H9 (cell line): ENCODE results near the gene BRF1. TPM values are rescaled to one million over a fixed set of nuclear protein-coding genes. Genes with fewer than 3 reads are reported as not detected.

ENCODE experiments used
- DNase-seq: peaks from one replicate; pipeline ENCODE4 v3.0.0-alpha.2; 2017
- H2AFZ ChIP-seq: one replicate; pipeline ENCODE4 v1.6.1; 2013; ENCODE audit warnings: mild to moderate bottlenecking, low read length, control low read depth, moderate library complexity
- H2AK5ac ChIP-seq: 2 replicates; pipeline ENCODE4 v1.6.1; 2013; ENCODE audit warnings: low read length, control low read depth, mixed read lengths; ENCODE audit not compliant: insufficient read length
- H2BK120ac ChIP-seq: one replicate; pipeline ENCODE4 v1.6.1; 2013; ENCODE audit warnings: low read depth, mild to moderate bottlenecking, low read length, control low read depth, inconsistent platforms; ENCODE audit not compliant: poor library complexity, severe bottlenecking
- H2BK12ac ChIP-seq: 2 replicates; pipeline ENCODE4 v1.6.1; 2013; ENCODE audit warnings: low read length, control low read depth, mixed read lengths, low read depth; ENCODE audit not compliant: insufficient read length
- H2BK15ac ChIP-seq: 2 replicates; pipeline ENCODE4 v1.6.1; 2013; ENCODE audit warnings: low read depth, low read length, control low read depth
- H2BK20ac ChIP-seq: one replicate; pipeline ENCODE4 v1.6.1; 2013; ENCODE audit warnings: low read depth, mild to moderate bottlenecking, low read length, control low read depth, inconsistent platforms; ENCODE audit not compliant: poor library complexity, severe bottlenecking
- H2BK5ac ChIP-seq: 2 replicates; pipeline ENCODE4 v1.6.1; 2013; ENCODE audit warnings: low read length, control low read depth, mixed read lengths; ENCODE audit not compliant: insufficient read length
- H3K14ac ChIP-seq: 2 replicates; pipeline ENCODE4 v1.6.1; 2013; ENCODE audit warnings: low read length, control low read depth; ENCODE audit not compliant: insufficient read depth
- H3K18ac ChIP-seq: 2 replicates; pipeline ENCODE4 v1.6.1; 2013; ENCODE audit warnings: low read depth, mild to moderate bottlenecking, mixed read lengths, low read length, control low read depth; ENCODE audit not compliant: insufficient read length
- H3K23ac ChIP-seq: 2 replicates; pipeline ENCODE4 v1.6.1; 2013; ENCODE audit warnings: low read length, control low read depth, mixed read lengths, low read depth; ENCODE audit not compliant: insufficient read length
- H3K23me2 ChIP-seq: 2 replicates; pipeline ENCODE4 v1.6.1; 2013; ENCODE audit warnings: low read depth, mild to moderate bottlenecking, mixed read lengths, low read length, control low read depth; ENCODE audit not compliant: insufficient read length, poor library complexity, severe bottlenecking
- H3K27ac ChIP-seq: 2 replicates; pipeline ENCODE4 v1.5.1; 2013; ENCODE audit warnings: low read length, control low read depth, mixed read lengths, low read depth; ENCODE audit not compliant: insufficient read length
- H3K27me3 ChIP-seq: 2 replicates; pipeline ENCODE4 v1.6.1; 2013; ENCODE audit warnings: low read length, control low read depth, inconsistent platforms; ENCODE audit not compliant: insufficient read depth
- H3K4ac ChIP-seq: 2 replicates; pipeline ENCODE4 v1.6.1; 2013; ENCODE audit warnings: low read depth, mild to moderate bottlenecking, control low read depth, inconsistent platforms, low read length, moderate library complexity
- H3K4me1 ChIP-seq: 2 replicates; pipeline ENCODE4 v1.6.1; 2013; ENCODE audit warnings: low read length, control low read depth, inconsistent platforms; ENCODE audit not compliant: insufficient read depth
- H3K4me2 ChIP-seq: 2 replicates; pipeline ENCODE4 v1.6.1; 2013; ENCODE audit warnings: low read length, control low read depth, mixed read lengths; ENCODE audit not compliant: insufficient read length, insufficient read depth
- H3K56ac ChIP-seq: 2 replicates; pipeline ENCODE4 v1.6.1; 2013; ENCODE audit warnings: low read depth, mild to moderate bottlenecking, mixed read lengths, low read length, control low read depth; ENCODE audit not compliant: insufficient read length
- H3K79me1 ChIP-seq: 2 replicates; pipeline ENCODE4 v1.6.1; 2013; ENCODE audit warnings: low read depth, mild to moderate bottlenecking, moderate library complexity, low read length, control low read depth, inconsistent platforms; ENCODE audit not compliant: insufficient read depth, poor library complexity, severe bottlenecking
- H3K79me2 ChIP-seq: 2 replicates; pipeline ENCODE4 v1.6.1; 2013; ENCODE audit warnings: low read length, control low read depth, inconsistent platforms; ENCODE audit not compliant: insufficient read depth
- H3K9ac ChIP-seq: 2 replicates; pipeline ENCODE4 v1.6.1; 2013; ENCODE audit warnings: low read length, control low read depth, mixed read lengths; ENCODE audit not compliant: insufficient read length; ENCODE audit errors: extremely low read depth
- H3K9me3 ChIP-seq: one replicate; pipeline ENCODE4 v1.6.1; 2013; ENCODE audit warnings: low read depth, low read length, inconsistent platforms; ENCODE audit not compliant: control insufficient read depth
- H3T11ph ChIP-seq: one replicate; pipeline ENCODE4 v1.6.1; 2013; ENCODE audit warnings: mild to moderate bottlenecking, low read length, control low read depth, inconsistent platforms
- H4K20me1 ChIP-seq: one replicate; pipeline ENCODE4 v1.6.1; 2013; ENCODE audit not compliant: control insufficient read depth, insufficient read length, insufficient read depth
- H4K5ac ChIP-seq: 2 replicates; pipeline ENCODE4 v1.6.1; 2013; ENCODE audit warnings: low read depth, mild to moderate bottlenecking, mixed read lengths, low read length, control low read depth; ENCODE audit not compliant: insufficient read length
- H4K8ac ChIP-seq: replicated peaks from 2 replicates; pipeline ENCODE4 v1.6.1; 2013; ENCODE audit warnings: low read length, control low read depth, mixed read lengths, low read depth; ENCODE audit not compliant: insufficient read length
- H4K91ac ChIP-seq: 2 replicates; pipeline ENCODE4 v1.6.1; 2013; ENCODE audit warnings: low read depth, mild to moderate bottlenecking, moderate library complexity, mixed read lengths, low read length, control low read depth; ENCODE audit not compliant: insufficient read length
- H3K27ac Mint-ChIP-seq, 3 experiments: 2 replicates in 2 of 3; 3 replicates in 1 of 3; pipeline ENCODE4 v1.8.0; 2020 to 2021; ENCODE audit warnings: mixed read lengths in 3 of 3, mild to moderate bottlenecking in 1 of 3, moderate library complexity in 1 of 3
- H3K27me3 Mint-ChIP-seq: 2 replicates; pipeline ENCODE4 v1.8.0; 2021; ENCODE audit warnings: low read depth, mild to moderate bottlenecking, moderate library complexity, mixed read lengths
- H3K36me3 Mint-ChIP-seq, 3 experiments: 2 replicates in 2 of 3; 3 replicates in 1 of 3; pipeline ENCODE4 v1.8.0; 2020 to 2021; ENCODE audit warnings: low read depth in 3 of 3, mixed read lengths in 3 of 3; ENCODE audit not compliant: insufficient read depth in 1 of 3
- H3K4me1 Mint-ChIP-seq, 2 experiments: 2 replicates each; pipeline ENCODE4 v1.8.0; 2020; ENCODE audit warnings: mixed read lengths in 2 of 2
- H3K4me3 Mint-ChIP-seq, 2 experiments: 2 replicates in 1 of 2; 3 replicates in 1 of 2; pipeline ENCODE4 v1.8.0; 2020 to 2021; ENCODE audit warnings: mild to moderate bottlenecking in 2 of 2, mixed read lengths in 2 of 2, moderate library complexity in 1 of 2
- H3K9me3 Mint-ChIP-seq, 2 experiments: 2 replicates in 1 of 2; 3 replicates in 1 of 2; pipeline ENCODE4 v1.8.0; 2020; ENCODE audit warnings: mild to moderate bottlenecking in 2 of 2, mixed read lengths in 2 of 2, moderate library complexity in 1 of 2
- CTCF ChIP-seq: fragments of 200-600 bp; sonication (generic); conservative IDR thresholded peaks from 3 replicates; pipeline ENCODE4 v1.8.0; 2021; ENCODE audit warnings: antibody characterized with exemption, mild to moderate bottlenecking
- WGBS: extraction: QIAGEN DNeasy Blood & Tissue Kit; methylation state at CpG from one replicate; pipeline ENCODE4 v1.1.7; 2013; ENCODE audit warnings: missing lambda C conversion rate, low lambda C conversion rate, mixed read lengths; ENCODE audit not compliant: insufficient read length; ENCODE audit errors: extremely low coverage; 5-methylcytosine and 5-hydroxymethylcytosine counted together
- total RNA-seq: library from RNA; stranded (reverse); gene quantifications from 2 replicates; pipeline ENCODE4 v1.2.1, GENCODE V29; 2021

BRF1 gene
- total RNA-seq, 1 experiment from 2014 or later, result 28.3 TPM

GRCh38 chr14:105301103-105301914 is 508 bp upstream of the BRF1 start:
- H2BK12ac ChIP-seq, result no peak overlapping the region
- H3K4me1 ChIP-seq, result no peaks in the 10 kb centered on the region
- no peak overlapping the region for H3T11ph ChIP-seq
- H4K91ac ChIP-seq, result no peak overlapping the region
- no peak overlapping the region for H2AK5ac ChIP-seq
- H3K27ac ChIP-seq, result no peak overlapping the region
- H2BK5ac ChIP-seq, result no peak overlapping the region
- no peak overlapping the region for H4K5ac ChIP-seq
- H2BK20ac ChIP-seq, result no peak overlapping the region
- DNase-seq, result peak; percentile 98
- no peaks in the 10 kb centered on the region for H3K79me1 ChIP-seq
- H3K14ac ChIP-seq, result peak overlapping the region; percentile 88
- H2AFZ ChIP-seq, result no peak overlapping the region
- peak overlapping the region; percentile 29 for H3K9ac ChIP-seq
- TF ChIP-seq CTCF, result no peak
- H3K9me3 Mint-ChIP-seq, result peaks cover 5 to 6% of the 10 kb centered on the region in 2 experiments; a peak in 4 of 5 replicates
- H3K4ac ChIP-seq, result no peak overlapping the region
- no peak overlapping the region for H2BK15ac ChIP-seq
- peak overlapping the region; percentile 79 to 90 for H3K4me3 Mint-ChIP-seq
- H3K9me3 ChIP-seq, result no peaks in the 10 kb centered on the region
- H3K27me3 Mint-ChIP-seq, result peaks cover 31% of the 10 kb centered on the region
- peak overlapping the region in 2 of 3 experiments; percentile 73 to 88; a peak in 3 of 7 replicates for H3K27ac Mint-ChIP-seq
- H3K36me3 Mint-ChIP-seq, result peaks cover 3 to 6% (median 5%) of the 10 kb centered on the region in 3 experiments; a peak in 3 of 7 replicates
- peak overlapping the region; percentile 86 for H3K18ac ChIP-seq
- peaks cover 7 to 15% of the 10 kb centered on the region in 2 experiments; a peak in 3 of 4 replicates for H3K4me1 Mint-ChIP-seq
- no peaks in the 10 kb centered on the region for H4K20me1 ChIP-seq
- no peak overlapping the region for H4K8ac ChIP-seq
- H2BK120ac ChIP-seq, result no peak overlapping the region
- H3K56ac ChIP-seq, result no peak overlapping the region
- H3K23ac ChIP-seq, result no peak overlapping the region
- H3K4me2 ChIP-seq, result peak overlapping the region; percentile 62
- H3K23me2 ChIP-seq, result peaks cover 8% of the 10 kb centered on the region
- H3K79me2 ChIP-seq, result peaks cover 4% of the 10 kb centered on the region; the same call in 1 of the 2 replicates
- H3K27me3 ChIP-seq, result no peaks in the 10 kb centered on the region; the same call in 1 of the 2 replicates
- no CpG with 5 or more reads among the region's 65 CpGs for WGBS
